K562 (cell line): Measurements from ENCODE around the gene MAU2. TPM values are rescaled to one million over a fixed set of nuclear protein-coding genes. Genes with fewer than 3 reads are reported as not detected.
A peak's percentile ranks its signal among the peaks of the same experiment; 100 is the strongest.

Source experiments
- ATAC-seq: fragments of 200-7000 bp; cut with Tn5 transposase; 3 replicates; pipeline ENCODE4 v1.9.1; 2020; ENCODE audit warnings: moderate library complexity
- BruUV-seq: library from RNA; stranded (reverse); fragments of 400-500 nt; replicated peaks from 2 replicates; lab custom pipeline; 2021; lab: Mats Ljungman, UMichigan
- CTCF ChIA-PET: fragments of 300-600 bp; formaldehyde crosslinking; extraction: SDS; loops from one replicate; lab custom pipeline; 2021; ENCODE audit warnings: low intra/inter-chr PET ratio; lab: Yijun Ruan, JAX
- POLR2A ChIA-PET: fragments of 300-600, 350-650 bp; sonication (Branson Sonifier 250); formaldehyde crosslinking; extraction: SDS; loops from one replicate; lab custom pipeline; 2021; ENCODE audit warnings: antibody characterized with exemption, inconsistent platforms; lab: Yijun Ruan, JAX
- DNase-seq, 4 experiments: peaks; one replicate each; pipeline versions ENCODE4 v3.0.0 to v3.0.0-alpha.2; 2011 to 2018; ENCODE audit warnings: low spot score in 3 of 4, mixed read lengths in 3 of 4; ENCODE audit errors: extremely low read depth in 1 of 4
- FAIRE-seq: peaks from 2 replicates; lab custom pipeline; 2011; peaks lifted over from hg19 to GRCh38; lab: Jason Lieb, UNC
- H2AFZ ChIP-seq: 2 replicates; pipeline ENCODE4 v1.6.0; 2011; ENCODE audit warnings: low read depth, low read length, control low read depth, inconsistent platforms
- H3K27ac ChIP-seq: fragments of 200-600 bp; 3 replicates; pipeline ENCODE4 v1.8.0; 2011; ENCODE audit warnings: low read depth, mild to moderate bottlenecking, control low read depth, inconsistent platforms, low read length, moderate library complexity, mixed read lengths; ENCODE audit errors: extremely low read depth
- H3K27me3 ChIP-seq, 2 experiments: fragments of 300-600 bp in 1 of 2; 2 replicates in 1 of 2; 3 replicates in 1 of 2; pipeline versions ENCODE4 v1.6.0 to v1.8.0; 2011; ENCODE audit warnings: inconsistent platforms in 2 of 2, low read length in 2 of 2, mild to moderate bottlenecking in 1 of 2, mixed read lengths in 1 of 2, moderate library complexity in 1 of 2; ENCODE audit not compliant: control insufficient read depth in 2 of 2, insufficient read depth in 2 of 2
- H3K36me3 ChIP-seq: fragments of 300-600 bp; 3 replicates; pipeline ENCODE4 v1.8.0; 2011; ENCODE audit warnings: mild to moderate bottlenecking, low read length, inconsistent platforms; ENCODE audit not compliant: control insufficient read depth, insufficient read depth
- H3K4me1 ChIP-seq, 2 experiments: fragments of 200-600 bp in 1 of 2; replicated peaks in 1 of 2; 2 replicates in 1 of 2; 3 replicates in 1 of 2; pipeline versions ENCODE4 v1.5.1 to v1.8.0; 2011; ENCODE audit warnings: inconsistent platforms in 2 of 2, low read length in 2 of 2, mild to moderate bottlenecking in 1 of 2, mixed read lengths in 1 of 2, moderate library complexity in 1 of 2; ENCODE audit not compliant: control insufficient read depth in 2 of 2, insufficient read depth in 2 of 2
- H3K4me2 ChIP-seq: 2 replicates; pipeline ENCODE4 v1.6.1; 2011; ENCODE audit warnings: low read length, control low read depth, inconsistent platforms, mixed read lengths; ENCODE audit not compliant: insufficient read depth
- H3K4me3 ChIP-seq: fragments of 200-600 bp; sonication (generic), shearing (Covaris generic); 2 replicates; pipeline ENCODE4 v1.5.1; 2016; ENCODE audit warnings: control low read depth, inconsistent platforms
- H3K79me2 ChIP-seq: fragments of 200-600 bp; 3 replicates; pipeline ENCODE4 v1.8.0; 2011; ENCODE audit warnings: low read length, inconsistent platforms; ENCODE audit not compliant: control insufficient read depth, insufficient read depth
- H3K9ac ChIP-seq, 2 experiments: 2 replicates each; pipeline versions ENCODE4 v1.6.0 to v1.6.1; 2011; ENCODE audit warnings: low read depth in 2 of 2, low read length in 2 of 2, control low read depth in 1 of 2, inconsistent platforms in 1 of 2, mild to moderate bottlenecking in 1 of 2, mixed read lengths in 1 of 2; ENCODE audit not compliant: insufficient read depth in 1 of 2
- H3K9me1 ChIP-seq: one replicate; pipeline ENCODE4 v1.6.0; 2011; ENCODE audit warnings: inconsistent platforms, mild to moderate bottlenecking, low read length, moderate library complexity; ENCODE audit not compliant: control insufficient read depth, insufficient read depth
- H3K9me3 ChIP-seq: replicated peaks from 2 replicates; pipeline ENCODE4 v1.5.1; 2011; ENCODE audit warnings: low read depth, low read length, inconsistent platforms; ENCODE audit not compliant: control insufficient read depth, insufficient read depth
- H4K20me1 ChIP-seq: replicated peaks from 2 replicates; pipeline ENCODE4 v1.6.1; 2011; ENCODE audit warnings: low read length, inconsistent platforms, mixed read lengths; ENCODE audit not compliant: control insufficient read depth, insufficient read depth
- CBFA2T3 ChIP-seq: fragments of 450-650 bp; IDR thresholded peaks from 2 replicates; pipeline ENCODE4 v1.6.1; 2017
- RCOR1 ChIP-seq, 2 experiments: IDR thresholded peaks; 2 replicates each; pipeline ENCODE4 v1.6.1; 2012; ENCODE audit warnings: low read depth in 2 of 2, low read length in 2 of 2, borderline replicate concordance in 1 of 2, improper control_type of control experiment in 1 of 2
- TFE3 ChIP-seq: fragments of 450-650 bp; formaldehyde crosslinking; IDR thresholded peaks from 2 replicates; pipeline ENCODE4 v1.4.0; 2020; ENCODE audit warnings: mild to moderate bottlenecking, mixed read lengths
- WGBS: fragments of 100-300 bp; shearing (Covaris generic); methylation state at CpG from one replicate; pipeline ENCODE4 v1.1.6; 2016; ENCODE audit warnings: low coverage, mixed read lengths; ENCODE audit not compliant: insufficient coverage; ENCODE audit errors: missing lambda C conversion rate; 5-methylcytosine and 5-hydroxymethylcytosine counted together
- in situ Hi-C: fragments of 300-500 bp; cut with MboI; formaldehyde crosslinking; loops from 4 replicates; pipeline ENCODE4 v1.15.0; 2018; ENCODE audit warnings: inconsistent platforms, mixed read lengths
- intact Hi-C: fragments of 100-400 bp; cut with micrococcal nuclease; formaldehyde crosslinking; loops from 2 replicates; pipeline ENCODE4 v1.14.2; 2022
- polyA plus RNA-seq, 8 experiments: library from polyadenylated mRNA; depleted of rRNA in 4 of 8; stranded (reverse) in 5 of 8; unstranded in 3 of 8; fragments of >200 nt; fragmentation: Nextera tagmentation in 2 of 8; fragmentation: Illumina TruSeq in 1 of 8; extraction: Ambion mirVana in 2 of 8; extraction: Trizol in 1 of 8; gene quantifications; 2 replicates each; pipeline versions ENCODE4 v1.2.1 to v1.2.3, GENCODE V29; 2011 to 2014; ENCODE audit warnings: inconsistent platforms in 1 of 8, missing spikeins in 1 of 8
- total RNA-seq, 7 experiments: library from RNA; depleted of rRNA in 6 of 7; stranded (reverse); fragments of >200 nt in 6 of 7; fragmentation: Illumina TruSeq in 2 of 7; extraction: Trizol in 2 of 7; gene quantifications; 2 replicates each; pipeline versions ENCODE4 v1.2.1 to v1.2.3, GENCODE V29; 2011 to 2021; ENCODE audit warnings: low replicate concordance in 1 of 7

The MAU2 gene
- total and polyA plus RNA-seq, 9 of the 15 experiments (the other 6 are each of a cell fraction or from before 2014, with no cell fraction given) = 1.2 to 48.1 (median 19.4) TPM

- H3K9me1 ChIP-seq = no peaks in the 10 kb centered on the region
Measured at GRCh38 chr19:19285686-19286085, 34.9 kb upstream of the MAU2 start.

More at GRCh38 chr19:19285686-19286085, 34.9 kb upstream of the MAU2 start:
- Histone ChIP-seq H3K9me3 (no peaks in the 10 kb centered on the region), H3K36me3 (peaks cover 63% of the 10 kb centered on the region), H4K20me1 (no peaks in the 10 kb centered on the region), H3K4me3 (no peak overlapping the region), H3K79me2 (no peaks in the 10 kb centered on the region), H3K27me3 (no peaks in the 10 kb centered on the region), H3K4me2 (no peak overlapping the region), H2AFZ (no peak overlapping the region), H3K4me1 (no peaks in the 10 kb centered on the region; a peak in 1 of 5 replicates), H3K27ac (no peak overlapping the region), H3K9ac (no peak overlapping the region; a peak in 1 of 4 replicates)
- no peak for TF ChIP-seq TFE3 (CRISPR knock-in tag)
- TF ChIP-seq RCOR1 (IDR thresholded peaks at IDR 0.05; ENCODE audit: borderline replicate concordance in 1 of 2, low read depth in 2 of 2, low read length in 2 of 2) = no peak
- peak; percentile 53; the same call in 1 of the 2 replicates for TF ChIP-seq CBFA2T3
- in situ Hi-C loops = no loop called here
- ATAC-seq (no peak), FAIRE-seq (peak; percentile 49), DNase-seq (peak in 1 of 4 experiments; percentile 18)
- intact Hi-C loops = no loop called here
- no TSS peak for BruUV-seq
- 65% methylated on average over 10 of the region's 10 CpGs for WGBS
- ChIA-PET CTCF (no interaction called here), POLR2A (interaction anchor here (0.9 to 1.3 kb wide), 3 partner anchors 13 to 82 kb away, joined by 3 to 5 read pairs (median 4); partner anchors contain the start of gene NR2C2AP)
